Prostate gland (tissue), 2 donors: ENCODE data around the gene UNC119B. TPM values are rescaled to one million over a fixed set of nuclear protein-coding genes. Genes with fewer than 3 reads are reported as not detected.
"Not testable (repeated sequence)": the region's sequence is repeated elsewhere in the genome, so short reads cannot be mapped to it uniquely, and the experiment has no call there.

Experiments
- DNase-seq: peaks from one replicate; pipeline ENCODE4 v3.0.0-alpha.2; 2019; ENCODE audit warnings: low spot score
- H3K27ac ChIP-seq, 2 donors: fragments of 200-600 bp; sonication (generic); 2 replicates each; pipeline ENCODE4 v1.5.1; 2017 to 2019
- H3K27me3 ChIP-seq: fragments of 200-600 bp; sonication (generic); replicated peaks from 2 replicates; pipeline ENCODE4 v1.5.1; 2019; ENCODE audit not compliant: insufficient read depth
- H3K36me3 ChIP-seq, 2 donors: fragments of 200-600 bp; sonication (generic); 1 replicate in 1 of 2; 2 replicates in 1 of 2; pipeline versions ENCODE4 v1.5.1 to v1.8.1; 2017 to 2019
- H3K4me1 ChIP-seq: fragments of 200-600 bp; sonication (generic); replicated peaks from 2 replicates; pipeline ENCODE4 v1.5.1; 2019
- H3K4me3 ChIP-seq, 2 donors: fragments of 200-600 bp; sonication (generic); 2 replicates each; pipeline ENCODE4 v1.5.1; 2017 to 2019
- H3K9me3 ChIP-seq: fragments of 200-600 bp; sonication (generic); 2 replicates; pipeline ENCODE4 v1.5.1; 2017
- CTCF ChIP-seq, 4 experiments: fragments of 200-600 bp in 2 of 4; fragments of 450-650 bp in 2 of 4; sonication (generic) in 2 of 4; IDR thresholded peaks; 1 replicate in 3 of 4; 2 replicates in 1 of 4; pipeline ENCODE4 v1.5.1; 2016 to 2019; ENCODE audit warnings: antibody characterized with exemption in 4 of 4, mild to moderate bottlenecking in 2 of 4, moderate library complexity in 2 of 4
- POLR2A ChIP-seq: fragments of 450-650 bp; IDR thresholded peaks from one replicate; pipeline ENCODE4 v1.6.1; 2016; ENCODE audit warnings: antibody characterized with exemption, mild to moderate bottlenecking
- POLR2AphosphoS5 ChIP-seq: sonication (generic); formaldehyde crosslinking; IDR thresholded peaks from one replicate; pipeline ENCODE4 v1.6.1; 2017; ENCODE audit warnings: antibody characterized with exemption
- WGBS: methylation state at CpG from one replicate; pipeline ENCODE4 v1.1.5; 2018; 5-methylcytosine and 5-hydroxymethylcytosine counted together
- intact Hi-C: fragments of 100-400 bp; cut with DNase I; formaldehyde crosslinking; loops from one replicate; pipeline ENCODE4 v1.14.2; 2022
- total RNA-seq, 2 donors: library from RNA; depleted of rRNA; stranded (reverse); fragments of >200 nt; gene quantifications; one replicate each; pipeline ENCODE4 v1.1.0, GENCODE V29; 2016

The UNC119B gene
- total RNA-seq, 2 donors from 2014 or later, result 26.0 to 41.9 TPM

GRCh38 chr12:120726510-120726793, 16.2 kb downstream of the UNC119B start:
- intact Hi-C loops, result loop anchor here (5.0 to 10.0 kb wide), 2 partner anchors 178 to 246 kb away; partner anchors contain the start of gene SPPL3
- Histone ChIP-seq H3K4me1 (no peaks in the 10 kb centered on the region), H3K27ac (no peak overlapping the region), H3K4me3 (peak overlapping the region in 1 of 2 donors; percentile 78), H3K36me3 (peaks cover 4% of the 10 kb centered on the region in 2 donors), H3K27me3 (no peaks in the 10 kb centered on the region), H3K9me3 (no peaks in the 10 kb centered on the region)
- TF ChIP-seq CTCF (IDR thresholded peaks at IDR 0.05) (no peak), POLR2A (no peak), POLR2AphosphoS5 (no peak)
- WGBS, result 93% methylated on average over 9 of the region's 9 CpGs
- DNase-seq, result no peak

DNA sequence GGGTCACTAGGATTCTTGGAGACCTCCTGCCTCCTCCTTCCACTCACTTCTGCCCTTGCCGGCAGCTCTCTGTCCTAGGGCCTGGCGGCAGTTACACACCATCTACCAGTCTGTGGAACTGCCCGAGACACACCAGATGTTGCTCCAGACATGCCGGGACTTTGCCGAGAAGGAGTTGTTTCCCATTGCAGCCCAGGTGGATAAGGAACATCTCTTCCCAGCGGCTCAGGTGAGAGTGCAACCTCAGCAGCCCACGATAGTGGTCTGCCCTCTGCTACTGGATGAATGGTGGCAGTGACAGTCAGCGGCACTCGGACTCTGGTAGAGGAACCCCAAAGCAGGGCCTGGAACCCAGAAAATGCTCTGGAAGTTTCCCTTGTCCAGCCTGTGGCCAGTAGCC, 16.7 kb downstream of the UNC119B start:
- no peak for TF ChIP-seq POLR2AphosphoS5
- TF ChIP-seq CTCF (IDR thresholded peaks at IDR 0.05), result no peak
- TF ChIP-seq POLR2A, result no peak
- 97% methylated on average over 9 of the region's 9 CpGs for WGBS
- Histone ChIP-seq H3K36me3 (peaks cover 0 to 4% of the 10 kb centered on the region in 2 donors), H3K4me1 (no peaks in the 10 kb centered on the region), H3K4me3 (no peak overlapping the region), H3K27ac (no peak overlapping the region), H3K27me3 (no peaks in the 10 kb centered on the region), H3K9me3 (no peaks in the 10 kb centered on the region)
- intact Hi-C loops, result loop anchor here (5.0 to 10.0 kb wide), 2 partner anchors 178 to 245 kb away; partner anchors contain the start of gene SPPL3
- no peak for DNase-seq

DNA sequence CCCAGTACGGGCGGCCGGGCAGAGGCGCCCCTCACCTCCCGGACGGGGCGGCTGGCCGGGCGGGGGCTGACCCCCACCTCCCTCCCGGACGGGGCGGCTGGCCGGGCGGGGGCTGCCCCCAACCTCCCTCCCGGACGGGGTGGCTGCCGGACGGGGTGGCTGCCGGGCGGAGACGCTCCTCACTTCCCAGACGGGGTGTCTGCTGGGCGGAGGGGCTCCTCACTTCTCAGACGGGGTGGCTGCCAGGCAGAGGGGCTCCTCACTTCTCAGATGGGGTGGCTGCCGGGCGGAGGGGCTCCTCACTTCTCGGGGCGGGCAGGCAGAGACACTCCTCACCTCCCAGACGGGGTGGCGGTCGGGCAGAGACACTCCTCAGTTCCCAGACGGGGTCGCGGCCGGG, 21.9 kb downstream of the UNC119B start:
- H3K4me3 ChIP-seq, H3K4me1 ChIP-seq, H3K36me3 ChIP-seq, H3K27me3 ChIP-seq, H3K27ac ChIP-seq, DNase-seq, intact Hi-C loops, H3K9me3 ChIP-seq: not testable (repeated sequence)
- 98% methylated on average over 23 of the region's 35 CpGs for WGBS

- no peak for DNase-seq
- Histone ChIP-seq H3K36me3 (no peaks in the 10 kb centered on the region), H3K4me3 (no peak overlapping the region), H3K27ac (no peak overlapping the region), H3K4me1 (no peaks in the 10 kb centered on the region), H3K9me3 (no peaks in the 10 kb centered on the region), H3K27me3 (no peaks in the 10 kb centered on the region)
- 91% methylated on average over 3 of the region's 3 CpGs for WGBS
- intact Hi-C loops, result no loop called here
- TF ChIP-seq POLR2A, result no peak
- no peak for TF ChIP-seq CTCF (IDR thresholded peaks at IDR 0.05)
Observed at GRCh38 chr12:120733574-120733973, 23.3 kb downstream of the UNC119B start.

DNA sequence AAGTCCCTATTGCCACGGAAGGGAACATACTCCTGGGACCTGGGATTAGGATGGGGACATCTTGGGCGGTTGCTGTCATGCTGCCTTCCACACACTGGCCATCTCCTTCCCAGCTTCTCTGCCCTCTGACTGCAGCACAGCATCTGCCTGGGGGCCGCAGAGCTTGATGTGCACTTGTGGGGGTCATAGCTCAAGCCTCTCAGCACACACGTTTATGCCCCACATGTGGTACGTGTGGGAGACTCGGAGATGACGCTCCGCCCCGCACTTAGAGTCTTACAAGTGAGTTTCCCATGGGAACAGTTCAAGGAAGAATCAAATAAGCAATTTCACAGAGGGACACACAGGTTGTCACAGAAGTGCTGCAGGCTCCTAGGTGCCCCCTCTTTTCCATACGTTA, 24.0 kb downstream of the UNC119B start:
- intact Hi-C loops, result no loop called here
- no peak for DNase-seq
- no peaks in the 10 kb centered on the region for H3K9me3 ChIP-seq
- H3K27me3 ChIP-seq, result no peaks in the 10 kb centered on the region
- no peaks in the 10 kb centered on the region for H3K36me3 ChIP-seq
- TF ChIP-seq POLR2AphosphoS5, result no peak
- no peak for TF ChIP-seq CTCF (IDR thresholded peaks at IDR 0.05)
- TF ChIP-seq POLR2A, result no peak
- H3K4me1 ChIP-seq, result no peaks in the 10 kb centered on the region
- H3K4me3 ChIP-seq, result no peak overlapping the region
- H3K27ac ChIP-seq, result no peak overlapping the region
- 90% methylated on average over 10 of the region's 10 CpGs for WGBS
